Body of pancreas (tissue), 4 donors: ENCODE data around the gene KRT80.
A peak's percentile ranks its signal among the peaks of the same experiment; 100 is the strongest.

ENCODE experiments used
- POLR2A ChIP-seq, 3 donors: fragments of 450-650 bp; IDR thresholded peaks; one replicate each; pipeline ENCODE4 v1.6.1; 2016; ENCODE audit warnings: antibody characterized with exemption in 3 of 3, mild to moderate bottlenecking in 2 of 3
- TF ChIP-seq, protein P1 (sequence below), 7 experiments: fragments of 450-650 bp in 4 of 7; fragments of 200-600 bp in 3 of 7; sonication (generic) in 3 of 7; IDR thresholded peaks; one replicate each; pipeline ENCODE4 v1.5.1; 2016 to 2019; ENCODE audit warnings: antibody characterized with exemption in 7 of 7

DNA sequence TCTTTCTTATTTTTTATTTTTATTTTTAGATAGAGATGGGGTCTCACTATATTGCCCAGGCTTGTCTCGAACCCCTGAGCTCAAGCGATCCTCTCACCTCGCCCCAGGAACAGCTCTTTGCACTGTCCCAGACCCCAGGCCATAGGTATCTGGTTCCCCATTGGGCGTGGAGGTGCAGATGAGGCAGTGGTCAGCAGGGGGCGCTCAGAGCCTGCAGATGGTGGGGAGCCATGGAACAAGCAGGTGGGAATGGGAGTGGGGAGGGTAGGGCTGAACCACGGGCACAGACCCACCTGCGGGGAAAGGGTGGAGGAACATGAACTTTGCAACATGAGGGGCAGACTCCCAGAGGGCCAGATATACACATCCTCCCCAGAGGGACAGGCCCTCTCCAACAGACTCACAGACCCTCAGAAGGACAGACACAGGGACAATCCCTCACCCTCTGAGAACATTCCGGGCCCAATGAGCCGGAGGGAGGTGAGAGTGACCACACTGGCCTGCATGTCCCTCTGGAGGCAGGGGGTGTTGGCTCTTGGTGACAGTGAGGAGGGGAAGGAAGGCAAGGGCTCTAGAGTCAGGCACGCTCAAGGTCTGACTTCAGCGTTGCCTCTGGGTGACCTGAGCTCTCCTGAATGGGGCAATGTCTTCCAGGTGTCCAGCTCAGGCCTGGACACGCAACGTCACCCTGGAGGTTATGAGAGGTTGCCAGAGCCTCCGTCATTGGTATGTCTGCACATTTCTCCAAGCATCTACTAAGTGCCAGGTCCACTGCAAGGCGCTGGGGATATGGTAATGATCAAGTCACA, 34.9 kb downstream of the KRT80 start:
- TF ChIP-seq, protein P1, sequence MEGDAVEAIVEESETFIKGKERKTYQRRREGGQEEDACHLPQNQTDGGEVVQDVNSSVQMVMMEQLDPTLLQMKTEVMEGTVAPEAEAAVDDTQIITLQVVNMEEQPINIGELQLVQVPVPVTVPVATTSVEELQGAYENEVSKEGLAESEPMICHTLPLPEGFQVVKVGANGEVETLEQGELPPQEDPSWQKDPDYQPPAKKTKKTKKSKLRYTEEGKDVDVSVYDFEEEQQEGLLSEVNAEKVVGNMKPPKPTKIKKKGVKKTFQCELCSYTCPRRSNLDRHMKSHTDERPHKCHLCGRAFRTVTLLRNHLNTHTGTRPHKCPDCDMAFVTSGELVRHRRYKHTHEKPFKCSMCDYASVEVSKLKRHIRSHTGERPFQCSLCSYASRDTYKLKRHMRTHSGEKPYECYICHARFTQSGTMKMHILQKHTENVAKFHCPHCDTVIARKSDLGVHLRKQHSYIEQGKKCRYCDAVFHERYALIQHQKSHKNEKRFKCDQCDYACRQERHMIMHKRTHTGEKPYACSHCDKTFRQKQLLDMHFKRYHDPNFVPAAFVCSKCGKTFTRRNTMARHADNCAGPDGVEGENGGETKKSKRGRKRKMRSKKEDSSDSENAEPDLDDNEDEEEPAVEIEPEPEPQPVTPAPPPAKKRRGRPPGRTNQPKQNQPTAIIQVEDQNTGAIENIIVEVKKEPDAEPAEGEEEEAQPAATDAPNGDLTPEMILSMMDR (IDR thresholded peaks at IDR 0.05): peak; percentile 86 to 97 (median 94)
- TF ChIP-seq POLR2A (IDR thresholded peaks at IDR 0.05): no peak
